Inflammatory macrophage (primary cell): ENCODE data around the gene DHX32.
A peak's percentile ranks its signal among the peaks of the same experiment; 100 is the strongest.

Source experiments
- DNase-seq, 2 donors: peaks; one replicate each; pipeline ENCODE4 v3.0.0-alpha.2; 2020 to 2022

The DHX32 gene

DNA sequence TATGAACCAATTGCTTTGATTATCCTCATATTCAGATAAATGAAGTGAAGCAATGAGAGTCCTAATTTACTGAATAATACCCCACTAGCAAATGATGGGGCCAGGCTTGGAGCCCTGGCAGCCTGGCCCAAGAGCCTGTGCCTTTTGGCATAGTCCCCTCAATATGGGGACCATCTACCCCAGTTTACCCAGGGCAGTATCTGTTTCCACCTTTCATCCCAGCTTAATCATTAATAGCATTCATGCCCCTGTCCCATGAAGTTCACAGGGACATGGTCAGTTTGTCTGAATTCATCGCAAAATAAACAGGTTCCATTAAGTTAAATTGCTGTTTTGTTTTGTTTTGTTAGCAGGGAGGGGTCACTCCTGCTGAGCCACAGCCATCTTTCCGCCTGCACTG is 32.2 kb downstream of the DHX32 start:
- DNase-seq: no peak

DNA sequence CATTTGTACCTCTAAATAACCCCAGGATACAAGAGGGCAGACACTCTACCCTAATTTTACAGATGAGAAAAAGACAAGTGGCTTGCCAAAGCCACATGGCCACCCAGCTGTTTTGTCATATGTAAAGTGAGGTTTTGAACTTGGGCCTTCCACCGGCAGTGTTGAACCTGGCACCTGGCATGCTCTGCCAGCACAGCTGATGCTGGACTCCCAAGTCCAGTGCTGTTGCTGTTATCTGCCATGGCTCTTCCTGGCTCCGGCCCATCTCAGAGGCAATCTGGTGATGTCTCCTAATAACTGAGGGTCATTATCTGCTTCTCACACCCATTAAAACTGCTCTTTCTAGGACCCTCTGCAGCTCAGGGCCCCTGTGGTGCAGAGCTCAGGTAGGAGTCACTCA is 32.7 kb downstream of the DHX32 start:
- no peak for DNase-seq

DNA sequence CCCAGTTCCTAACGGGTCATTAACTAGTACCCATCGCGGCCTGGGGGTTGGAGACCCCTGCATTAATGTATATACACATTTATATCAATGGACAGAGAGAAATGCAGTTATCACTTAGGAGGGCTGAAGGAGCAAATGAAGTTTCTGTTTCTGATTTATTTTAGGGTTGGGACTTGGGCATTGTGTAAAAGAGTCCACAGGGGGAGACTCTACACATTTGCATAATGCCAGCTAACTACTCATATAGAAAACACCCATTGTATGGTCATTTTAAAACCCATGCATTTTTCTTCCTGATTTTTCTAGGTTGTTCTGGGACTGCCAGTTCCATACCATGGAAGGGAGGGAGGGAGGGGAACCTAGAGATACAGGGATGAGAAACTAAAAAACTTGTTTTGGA is 34.2 kb downstream of the DHX32 start:
- no peak for DNase-seq

DNA sequence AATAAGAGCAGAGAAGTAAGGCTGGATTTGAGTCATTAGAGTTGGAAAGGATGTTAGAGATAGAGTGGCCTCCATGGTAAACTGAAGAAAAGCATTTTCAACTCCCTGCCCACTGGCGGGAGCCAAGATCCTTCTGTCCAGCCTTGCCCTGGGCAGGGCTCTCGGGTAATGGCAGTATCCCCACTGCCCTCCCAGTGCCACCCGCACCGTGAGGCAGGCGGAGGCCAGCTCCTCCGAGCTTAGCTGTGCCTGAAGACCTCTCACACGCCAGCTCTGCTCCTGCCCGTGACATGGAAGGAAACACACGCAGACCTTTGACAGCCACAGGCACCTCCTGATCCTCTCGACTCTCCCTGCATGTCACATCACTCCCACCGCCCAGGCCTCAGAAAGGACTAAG is 35.5 kb downstream of the DHX32 start:
- DNase-seq: no peak

DNA sequence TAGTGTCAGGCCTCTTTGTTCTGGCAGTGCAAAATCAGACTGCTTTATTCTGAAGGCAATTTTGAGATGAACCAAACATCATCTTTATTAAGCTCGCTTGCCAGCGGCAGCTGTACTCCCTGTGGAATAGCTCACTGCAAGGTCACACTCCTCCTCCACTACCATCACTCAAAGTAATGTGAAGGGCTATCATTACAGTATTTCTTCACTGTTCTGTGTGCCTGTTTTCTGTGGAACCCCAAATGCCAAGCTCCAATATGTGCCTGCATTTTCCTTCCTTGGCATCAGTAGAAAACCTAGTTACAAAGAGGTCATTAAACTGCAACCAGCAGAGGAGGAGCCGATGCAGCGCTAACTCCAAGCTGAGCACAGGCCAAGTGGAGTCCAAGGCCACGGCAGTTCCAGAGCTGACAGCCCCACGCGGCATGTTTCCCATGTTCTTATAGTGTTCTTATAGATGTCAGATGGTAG is 36.3 kb downstream of the DHX32 start:
- DNase-seq: no peak

DNA sequence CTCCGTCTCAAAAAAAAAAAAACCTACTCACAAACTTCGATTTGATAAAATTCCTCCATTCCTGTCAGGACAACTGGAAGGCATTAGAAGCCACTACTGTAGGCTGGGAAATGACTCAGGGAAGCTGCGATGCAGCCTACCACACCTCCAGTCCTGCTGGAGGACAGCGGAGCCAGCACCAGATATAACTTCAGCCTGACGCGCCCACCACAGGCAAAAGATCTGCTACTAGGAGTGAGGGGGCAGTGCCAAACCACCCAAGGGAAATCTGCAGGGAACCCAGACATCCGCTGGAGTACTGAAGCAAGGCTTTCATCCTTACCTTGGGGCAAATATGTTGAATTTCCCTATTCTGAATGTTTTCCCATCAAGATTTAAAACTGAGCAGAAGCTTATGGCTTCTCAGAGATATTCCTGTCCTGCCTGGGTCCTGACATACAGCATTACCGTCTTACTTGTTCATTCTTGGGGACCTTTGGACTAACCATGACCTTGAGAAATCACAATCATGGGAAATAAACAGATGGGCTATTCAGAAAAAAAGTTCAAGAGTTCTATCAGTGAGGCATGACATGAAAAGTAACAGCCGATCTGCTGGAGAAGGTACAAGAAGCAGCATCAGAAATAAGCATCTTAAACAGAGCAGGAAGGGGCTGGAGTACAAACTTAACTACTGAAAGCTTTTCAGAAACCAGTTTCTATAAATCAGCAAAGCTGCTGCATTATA is 37.3 kb downstream of the DHX32 start:
- no peak for DNase-seq

DNA sequence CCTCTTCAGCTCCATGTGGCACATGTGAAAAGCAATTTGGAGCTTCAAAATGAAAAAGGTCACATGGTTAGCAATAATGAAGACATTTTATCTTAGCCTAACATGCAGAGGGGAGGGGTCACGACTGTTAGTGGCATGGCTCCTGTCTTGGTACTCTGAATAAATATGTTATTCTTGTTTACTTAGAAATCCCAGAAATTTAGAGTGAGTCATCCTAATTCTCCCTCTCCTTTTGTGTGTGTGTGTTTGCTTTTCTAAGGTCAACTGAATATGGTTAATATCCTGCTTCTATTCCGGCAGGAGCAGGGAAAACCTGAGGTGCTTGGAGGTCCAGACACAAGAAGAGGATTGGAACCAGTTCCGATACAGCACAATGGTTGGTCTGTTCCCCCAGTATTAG is 40.1 kb downstream of the DHX32 start:
- no peak for DNase-seq

DNA sequence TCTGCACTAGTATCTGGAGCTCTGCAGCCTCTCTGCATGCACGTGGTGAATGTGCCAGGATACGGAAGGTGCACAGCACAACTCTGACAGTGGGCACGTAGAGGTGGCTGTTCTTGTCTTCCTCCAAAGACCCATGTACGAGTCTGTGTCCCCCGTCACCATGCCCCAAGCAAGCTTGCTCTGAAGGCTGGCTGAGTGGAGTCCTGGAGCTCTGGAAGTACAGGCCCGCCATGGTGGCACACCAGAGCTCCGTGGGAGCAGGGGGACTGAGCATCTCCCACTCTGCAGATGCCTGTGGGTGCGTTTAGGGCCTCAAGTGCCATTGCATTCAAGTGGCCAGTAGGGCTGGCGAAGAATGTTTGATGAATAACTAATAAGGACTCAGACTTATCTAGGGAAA is 40.7 kb downstream of the DHX32 start:
- no peak for DNase-seq

DNA sequence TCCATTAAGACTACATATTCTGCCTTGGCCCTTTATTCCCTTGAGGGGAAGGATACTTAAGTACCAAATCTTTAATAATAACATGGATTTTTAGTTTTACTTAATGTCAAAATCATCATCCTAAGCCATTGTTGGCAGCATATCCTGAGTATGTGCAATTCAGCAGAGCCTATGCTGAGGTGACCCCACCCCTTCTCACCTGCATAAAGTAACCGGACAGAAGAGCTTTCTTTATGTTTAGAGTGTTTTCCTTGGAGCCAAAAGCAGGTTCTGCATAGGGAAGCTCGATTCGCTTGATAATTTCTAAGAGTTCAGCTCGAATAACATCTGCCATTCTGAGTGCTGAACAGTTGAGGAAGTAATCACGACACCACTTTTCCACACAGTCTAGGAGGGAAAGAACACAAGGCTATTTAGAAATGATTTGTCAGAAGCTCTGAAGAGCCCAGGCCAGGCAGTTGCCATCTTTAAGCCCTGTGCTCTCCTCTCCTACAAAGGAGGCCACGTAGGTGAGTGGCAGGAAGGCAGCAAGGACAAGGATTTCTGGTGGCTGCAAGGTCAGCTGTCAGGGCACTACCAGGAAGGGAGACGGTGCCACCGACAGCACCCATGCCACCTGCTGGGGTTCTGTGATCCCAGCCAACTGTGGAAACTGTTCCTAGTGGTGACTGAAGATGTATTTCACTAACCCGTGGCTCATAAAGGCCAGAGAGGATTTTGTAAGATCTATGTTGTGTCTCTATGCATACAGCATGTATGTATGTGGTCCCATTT is 42.1 kb downstream of the DHX32 start:
- DNase-seq: no peak

DNA sequence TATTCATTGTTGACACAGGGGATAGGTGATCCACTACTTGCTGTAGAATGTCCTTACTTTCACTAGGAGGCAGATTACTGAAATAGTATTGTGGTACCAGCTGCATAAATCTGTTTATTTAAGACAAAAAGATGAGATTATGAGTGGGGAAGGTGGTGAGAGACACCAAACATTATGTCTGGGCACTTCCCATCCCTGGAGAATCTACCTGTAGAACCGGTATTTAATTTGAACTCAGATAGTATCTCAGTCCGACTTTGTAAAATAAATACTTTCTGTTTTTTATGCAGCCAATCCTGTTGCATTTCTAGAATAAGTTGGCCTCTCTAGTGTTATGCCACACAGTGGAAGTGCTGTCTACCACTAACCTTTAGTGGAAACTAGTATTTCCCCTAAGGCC is 44.3 kb downstream of the DHX32 start:
- no peak for DNase-seq

DNA sequence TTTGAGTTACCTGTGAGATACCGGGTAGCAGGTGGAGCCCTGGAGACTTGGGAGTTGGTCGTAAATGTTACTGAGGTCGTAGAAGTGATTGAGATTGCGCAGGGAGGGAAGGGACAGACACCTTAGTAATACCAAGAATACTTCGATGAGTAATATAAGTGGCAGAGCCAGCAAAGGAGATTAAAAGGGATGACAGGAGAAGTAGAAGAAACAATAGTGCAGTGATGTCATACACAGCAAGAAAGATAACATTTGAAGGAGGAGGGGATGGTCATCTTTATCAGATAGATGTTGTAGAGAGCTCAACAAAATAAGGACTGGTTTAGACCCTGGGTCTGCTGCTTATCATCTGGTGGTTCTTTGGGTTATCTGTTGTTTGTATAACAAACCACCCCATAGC is 52.8 kb downstream of the DHX32 start:
- no peak for DNase-seq

DNA sequence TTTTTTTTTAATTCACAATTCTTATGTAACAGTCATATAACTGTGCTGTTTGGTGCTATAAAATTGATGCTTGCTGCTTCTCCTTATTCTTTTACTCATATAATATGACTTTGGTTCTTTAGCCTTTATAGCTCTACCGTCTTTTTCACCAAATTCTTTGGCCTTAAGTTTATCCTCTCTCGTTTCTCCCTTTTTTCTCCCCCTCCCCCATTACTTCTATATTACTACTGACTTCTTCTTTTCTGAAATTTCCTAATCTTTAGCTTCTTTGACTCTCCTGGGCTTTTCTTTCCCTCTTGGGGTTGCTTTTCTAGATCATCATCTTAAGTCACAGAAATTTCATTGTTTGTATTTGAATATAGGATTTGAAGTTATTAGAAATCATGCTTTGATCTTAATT is 54.0 kb downstream of the DHX32 start:
- peak in 1 of 2 donors; percentile 14 for DNase-seq

DNA sequence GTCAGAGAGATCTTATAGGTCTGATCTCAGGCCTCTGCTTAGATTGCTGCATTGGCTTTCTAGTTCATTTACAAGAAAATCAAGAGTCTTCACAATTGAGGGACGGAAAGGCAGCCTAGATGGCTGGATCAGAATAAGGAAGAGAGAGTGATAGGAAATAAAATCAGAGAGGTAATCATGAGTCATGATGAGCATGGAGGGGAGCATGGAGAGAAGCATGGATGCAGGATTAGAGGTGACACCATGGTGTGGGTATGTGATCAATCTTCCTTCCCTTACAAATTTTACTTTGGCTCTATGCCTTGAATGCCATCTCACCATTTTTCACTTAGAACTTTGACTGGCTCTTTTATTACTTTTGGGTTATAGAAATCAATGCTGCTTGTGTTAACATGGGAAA is 56.4 kb downstream of the DHX32 start:
- DNase-seq: no peak

DNA sequence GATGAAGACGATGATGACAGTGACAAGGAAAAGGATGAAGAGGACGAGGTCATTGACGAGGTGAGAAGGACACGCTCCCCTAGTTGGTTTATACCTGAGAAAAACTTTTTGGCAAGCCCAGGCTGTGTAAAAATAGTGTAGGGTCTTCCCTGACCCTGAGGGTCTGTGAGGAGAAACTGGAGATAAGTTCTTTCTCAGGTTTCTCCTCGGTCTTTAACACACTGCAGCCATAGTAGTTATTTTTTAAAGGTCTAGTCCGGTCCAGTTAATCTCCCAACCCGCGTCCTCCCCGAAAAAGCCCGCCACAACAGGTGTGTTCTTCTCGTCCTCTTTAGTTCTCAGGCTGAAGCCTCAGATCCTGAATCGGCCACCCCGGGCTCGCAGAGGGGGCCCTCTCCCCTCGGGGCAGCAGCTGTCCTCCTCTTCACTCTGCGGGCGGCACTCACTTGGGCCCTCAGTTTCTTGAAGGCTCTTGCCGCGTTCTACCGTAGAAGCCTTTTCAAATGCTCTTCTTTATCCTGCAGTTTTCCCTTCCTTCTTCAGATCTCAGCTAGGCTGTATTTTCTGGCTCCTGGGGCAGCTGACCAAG is 57.3 kb downstream of the DHX32 start:
- no peak for DNase-seq

DNA sequence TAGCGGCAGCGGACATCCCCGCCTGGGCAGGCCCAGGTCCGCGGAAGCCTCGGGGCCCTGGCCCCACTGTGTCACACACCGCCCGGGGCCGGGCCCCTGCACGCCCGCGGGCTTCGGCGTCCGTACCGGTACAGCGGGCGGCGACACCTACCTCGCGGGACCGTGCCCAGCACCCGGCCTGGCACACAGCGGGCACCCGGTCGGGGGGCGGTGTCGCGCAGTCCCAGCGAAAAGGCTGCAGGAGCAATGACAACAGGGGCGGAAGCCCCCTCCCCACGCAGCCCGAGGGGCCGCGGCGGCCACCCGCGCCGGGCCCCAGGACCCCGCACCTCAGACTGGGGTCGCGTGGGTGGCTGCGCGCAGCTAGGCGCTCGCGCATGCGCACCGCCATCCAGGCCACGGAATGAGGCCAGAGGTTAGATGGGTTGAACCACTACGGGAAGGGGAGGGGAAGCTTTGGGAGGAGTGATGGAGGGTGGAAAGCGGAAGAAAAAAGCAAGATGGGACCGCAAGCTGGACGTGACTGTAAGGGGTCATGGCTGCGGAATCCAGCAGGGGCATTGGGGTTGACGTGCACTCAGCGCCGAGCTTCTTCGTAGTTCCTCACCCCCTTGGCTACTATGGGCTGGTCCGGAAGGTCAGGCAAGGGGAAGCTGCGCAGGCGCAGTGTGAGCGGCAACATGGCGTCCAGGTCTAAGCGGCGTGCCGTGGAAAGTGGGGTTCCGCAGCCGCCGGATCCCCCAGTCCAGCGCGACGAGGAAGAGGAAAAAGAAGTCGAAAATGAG is 58.0 kb downstream of the DHX32 start, which contains the start of the genes BCCIP and UROS:
BCCIP (plus strand) TSS at position 669 of the 785 bp plus-strand sequence; CDS start at position 681, 12 bp downstream.
UROS (minus strand) TSS at position 381 of the 785 bp plus-strand sequence. CDS start 6,759 bp downstream, outside the sequence.
- DNase-seq: peak; percentile 88 to 94

DNA sequence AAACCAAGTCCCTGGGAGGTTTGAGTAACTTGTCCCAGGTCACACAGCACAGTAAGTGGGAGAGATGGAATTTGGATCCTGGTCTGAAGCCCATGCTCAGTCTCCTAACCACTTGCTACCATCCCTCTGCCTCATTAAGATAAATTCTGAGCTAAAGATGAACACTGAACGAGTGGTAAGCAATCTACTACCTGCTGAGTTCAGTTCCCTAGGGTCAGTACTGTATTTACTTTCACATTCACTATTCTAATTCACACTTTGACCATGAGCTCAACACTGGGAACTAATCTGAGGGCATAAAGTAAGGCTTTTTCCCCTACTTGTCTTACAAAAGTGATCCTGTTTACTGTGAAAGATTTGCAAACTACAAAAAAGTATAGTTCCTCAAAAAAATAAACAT is 60.4 kb downstream of the DHX32 start:
- DNase-seq: peak in 1 of 2 donors; percentile 15

DNA sequence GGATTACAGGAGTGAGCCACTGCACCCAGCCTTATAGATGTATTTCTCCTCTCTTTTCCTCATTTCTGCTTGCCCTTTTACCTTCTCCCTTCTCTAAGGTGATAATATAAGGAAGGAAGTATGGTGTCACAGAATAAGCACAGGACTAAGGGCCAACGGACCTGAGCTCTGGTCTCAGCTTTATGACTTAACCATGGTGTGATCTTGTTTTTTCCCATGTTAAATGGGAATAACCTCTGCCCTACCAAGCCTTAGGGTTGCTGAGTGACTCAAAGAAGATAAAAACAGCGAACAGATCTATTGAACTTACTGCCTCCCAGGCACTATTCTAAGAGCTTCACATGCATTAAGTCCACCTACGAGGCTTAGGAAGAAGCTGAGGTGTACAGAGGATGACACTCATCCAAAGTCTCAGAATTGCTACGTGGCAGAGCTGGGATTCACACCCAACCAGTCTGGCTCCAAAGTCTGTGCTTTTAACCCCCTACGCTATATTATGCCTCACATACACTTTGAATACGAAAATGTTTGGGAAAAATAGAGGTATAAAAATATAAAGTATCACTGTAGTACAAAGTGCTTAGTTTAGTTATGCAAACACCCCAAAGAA is 63.6 kb downstream of the DHX32 start:
- no peak for DNase-seq

DNA sequence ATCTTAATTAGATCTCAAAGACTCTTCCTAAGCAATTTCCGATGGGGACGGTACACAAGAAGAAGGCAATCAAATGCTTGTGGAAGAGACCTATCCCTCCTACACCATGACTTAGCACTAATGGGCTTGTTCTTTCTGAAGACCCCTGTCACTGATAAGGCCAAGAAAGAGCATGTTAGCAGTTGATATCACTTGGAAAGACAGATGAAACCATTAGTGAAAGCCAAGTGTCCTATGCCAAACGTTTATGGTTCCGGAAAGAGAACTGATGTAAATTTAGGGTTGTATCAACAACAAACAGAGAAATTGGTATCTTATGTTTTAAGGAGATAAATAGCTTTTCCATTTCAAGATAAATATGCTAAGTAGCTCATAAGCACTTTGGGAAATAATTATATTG is 64.5 kb downstream of the DHX32 start:
- no peak for DNase-seq

DNA sequence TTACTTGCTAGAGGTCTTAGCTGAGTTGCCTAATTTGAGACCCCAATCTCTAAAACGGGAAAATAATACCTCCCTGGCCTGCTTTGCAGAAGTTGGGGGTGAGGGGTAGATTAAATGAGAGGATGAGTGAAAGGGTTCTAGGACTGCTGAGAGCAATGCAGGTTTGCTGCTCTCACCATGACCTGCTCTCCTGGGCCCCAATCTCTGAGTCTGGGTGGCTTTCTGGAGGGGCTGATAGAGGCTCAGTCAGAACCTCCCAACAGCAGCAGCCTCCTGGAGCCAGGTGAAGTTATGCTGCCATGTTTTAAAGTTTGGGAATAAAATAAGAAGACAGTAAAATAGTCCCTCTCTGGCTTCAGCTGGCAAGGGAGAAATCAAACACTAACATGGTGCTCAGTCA is 65.3 kb downstream of the DHX32 start:
- DNase-seq: no peak

DNA sequence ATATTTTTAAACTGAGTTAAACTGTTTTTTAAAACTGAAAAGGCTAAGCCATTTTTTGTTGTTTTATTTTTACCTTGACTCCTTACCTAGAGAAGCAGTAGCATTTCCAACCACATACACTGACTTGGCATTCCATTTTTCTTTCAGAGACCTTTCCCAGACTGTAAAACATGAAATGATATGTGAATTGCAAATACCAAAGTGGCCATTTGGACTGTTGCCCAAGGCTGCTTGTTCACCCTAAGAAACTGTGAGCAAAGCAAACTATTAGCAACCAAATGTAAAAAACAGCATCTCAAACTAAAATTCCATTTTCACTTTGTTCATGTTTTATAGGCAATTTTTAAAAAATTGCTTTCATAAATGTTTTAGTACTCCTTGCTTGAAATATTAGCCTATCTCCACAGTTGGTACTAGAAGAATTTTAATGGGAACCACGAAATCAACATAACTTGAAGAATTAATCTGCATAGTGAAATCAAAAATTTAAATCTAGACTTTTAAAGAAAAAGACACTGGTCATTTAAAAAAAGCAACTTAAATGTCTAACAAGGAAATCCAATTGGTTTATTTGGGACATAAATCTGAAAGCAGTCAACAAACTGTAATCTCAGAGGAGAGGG is 68.9 kb downstream of the DHX32 start:
- DNase-seq: no peak

DNA sequence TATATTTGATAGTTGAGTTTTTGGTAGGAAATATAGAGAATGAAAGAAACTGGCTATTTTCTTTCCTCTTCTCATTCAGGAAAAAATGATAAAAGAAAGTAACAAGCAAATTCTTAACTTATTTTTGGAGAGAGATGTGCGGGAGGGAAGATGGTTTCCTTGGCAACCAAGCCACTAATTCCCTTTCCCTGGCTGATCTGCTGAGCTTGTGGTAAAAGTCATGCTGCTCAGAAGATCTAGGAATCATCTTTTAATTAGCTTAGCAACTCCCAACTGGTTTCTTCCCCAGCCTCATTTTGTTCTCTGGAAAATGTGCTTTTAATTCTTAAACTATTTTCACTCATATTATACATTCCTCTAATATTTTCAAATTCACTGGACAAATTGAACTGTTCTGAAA is 69.8 kb downstream of the DHX32 start:
- DNase-seq: no peak

DNA sequence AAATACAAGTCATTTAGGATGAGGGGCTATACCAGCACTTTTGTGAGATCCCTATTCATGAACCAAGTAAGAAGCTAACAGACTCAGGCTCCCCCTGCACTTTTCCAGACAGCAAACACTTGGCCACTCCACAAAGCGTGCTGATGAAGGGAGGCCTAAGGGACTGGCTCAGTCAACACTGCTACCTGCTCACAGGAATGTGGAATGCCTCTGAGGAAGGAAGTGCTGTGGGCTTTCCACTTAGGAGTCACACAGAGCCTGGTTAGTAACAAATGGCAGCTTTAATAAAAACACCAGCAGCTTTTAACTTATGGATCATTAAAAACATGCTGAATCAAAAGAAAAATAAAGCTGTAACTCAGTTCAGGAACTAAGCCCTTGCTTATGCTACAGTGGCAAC is 73.0 kb downstream of the DHX32 start:
- DNase-seq: no peak
